ENCODE measurements around the gene SCT. TPM values are rescaled to one million over a fixed set of nuclear protein-coding genes. Genes with fewer than 3 reads are reported as not detected.

Gene SCT
- total and polyA plus RNA-seq, 10 donors = 1.1 to 3.8 (median 1.7) TPM; not detected in 3

DNA sequence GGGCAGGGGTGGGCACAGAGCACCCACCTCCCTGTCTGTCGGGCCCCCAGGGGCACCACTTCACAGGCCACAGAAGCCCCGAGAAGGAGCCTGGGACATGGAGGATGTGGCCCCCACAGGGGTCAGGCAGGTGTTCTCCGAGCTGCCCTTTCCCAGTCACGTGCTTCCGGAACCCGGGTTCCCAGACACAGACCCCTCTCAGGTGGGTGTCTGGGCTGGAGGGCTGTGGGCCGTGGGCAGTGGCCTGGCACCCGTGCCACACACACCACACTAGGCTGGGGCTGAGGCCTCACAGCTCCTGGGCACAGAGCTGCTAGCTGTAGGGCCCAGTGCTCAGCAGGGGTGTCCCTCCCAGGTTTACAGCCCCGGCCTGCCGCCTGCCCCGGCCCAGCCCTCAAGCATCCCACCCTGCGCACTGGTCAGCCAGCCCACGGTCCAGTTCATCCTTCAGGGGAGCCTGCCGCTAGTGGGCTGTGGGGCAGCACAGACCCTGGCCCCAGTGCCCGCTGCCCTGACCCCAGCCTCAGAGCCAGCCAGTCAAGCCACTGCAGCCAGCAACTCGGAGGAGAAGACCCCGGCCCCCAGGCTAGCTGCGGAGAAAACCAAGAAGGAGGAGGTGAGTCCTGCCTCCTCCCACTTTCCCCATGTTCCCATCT lies 16.7 kb downstream of the SCT start:
- peaks cover 4 to 99% (median 90%) of the 10 kb centered on the region in 6 donors for H3K36me3 ChIP-seq
- no peaks in the 10 kb centered on the region for H3K27me3 ChIP-seq (replicated peaks in 1 of 7)
- H3K27ac ChIP-seq = no peak overlapping the region
- H3K4me1 ChIP-seq = peaks cover 14 to 58% (median 40%) of the 10 kb centered on the region in 6 donors
- intact Hi-C loops (cut with DNase I; ENCODE audit: low total_unique reads) = no loop called here
- WGBS, 5 donors = 93 to 97% (median 96%) methylated on average over 9 to 18 of the region's 18 CpGs
- TF ChIP-seq POLR2AphosphoS5 (IDR thresholded peaks at IDR 0.05) = peak in 1 of 3 donors; percentile 57
- no peak for TF ChIP-seq POLR2A (IDR thresholded peaks at IDR 0.05)
- no peak for DNase-seq
- H3K4me3 ChIP-seq = no peak overlapping the region
- H3K9me3 ChIP-seq = no peaks in the 10 kb centered on the region

DNA sequence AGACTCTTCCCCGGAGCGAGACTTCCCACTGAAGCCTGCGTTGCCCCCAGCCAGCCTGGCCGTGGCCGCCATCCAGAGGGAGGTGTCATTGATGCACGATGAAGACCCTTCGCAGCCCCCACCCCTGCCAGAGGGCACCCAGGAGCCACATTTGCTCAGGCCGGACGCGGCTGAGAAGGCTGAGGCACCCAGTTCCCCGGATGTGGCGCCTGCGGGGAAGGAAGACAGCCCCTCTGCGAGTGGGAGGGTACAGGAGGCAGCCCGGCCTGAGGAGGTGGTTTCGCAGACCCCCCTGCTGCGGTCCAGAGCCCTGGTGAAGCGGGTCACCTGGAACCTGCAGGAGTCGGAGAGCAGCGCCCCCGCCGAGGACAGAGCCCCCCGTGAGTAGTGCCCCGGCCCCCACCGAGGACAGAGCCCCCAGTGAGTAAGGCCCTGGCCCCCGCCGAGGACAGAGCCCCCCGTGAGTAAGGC lies 17.6 kb downstream of the SCT start:
- intact Hi-C loops (cut with DNase I; ENCODE audit: low total_unique reads) = no loop called here
- no peak for DNase-seq
- H3K36me3 ChIP-seq = peaks cover 4 to 100% (median 93%) of the 10 kb centered on the region in 6 donors
- WGBS, 5 donors = 91 to 95% (median 95%) methylated on average over 7 to 28 of the region's 28 CpGs
- peaks cover 8 to 49% (median 31%) of the 10 kb centered on the region in 6 donors for H3K4me1 ChIP-seq
- no peaks in the 10 kb centered on the region for H3K9me3 ChIP-seq
- no peaks in the 10 kb centered on the region for H3K27me3 ChIP-seq (replicated peaks in 1 of 7)
- peak overlapping the region in 5 of 8 donors; percentile 33 to 56 (median 49) for H3K27ac ChIP-seq
- TF ChIP-seq, protein P1, sequence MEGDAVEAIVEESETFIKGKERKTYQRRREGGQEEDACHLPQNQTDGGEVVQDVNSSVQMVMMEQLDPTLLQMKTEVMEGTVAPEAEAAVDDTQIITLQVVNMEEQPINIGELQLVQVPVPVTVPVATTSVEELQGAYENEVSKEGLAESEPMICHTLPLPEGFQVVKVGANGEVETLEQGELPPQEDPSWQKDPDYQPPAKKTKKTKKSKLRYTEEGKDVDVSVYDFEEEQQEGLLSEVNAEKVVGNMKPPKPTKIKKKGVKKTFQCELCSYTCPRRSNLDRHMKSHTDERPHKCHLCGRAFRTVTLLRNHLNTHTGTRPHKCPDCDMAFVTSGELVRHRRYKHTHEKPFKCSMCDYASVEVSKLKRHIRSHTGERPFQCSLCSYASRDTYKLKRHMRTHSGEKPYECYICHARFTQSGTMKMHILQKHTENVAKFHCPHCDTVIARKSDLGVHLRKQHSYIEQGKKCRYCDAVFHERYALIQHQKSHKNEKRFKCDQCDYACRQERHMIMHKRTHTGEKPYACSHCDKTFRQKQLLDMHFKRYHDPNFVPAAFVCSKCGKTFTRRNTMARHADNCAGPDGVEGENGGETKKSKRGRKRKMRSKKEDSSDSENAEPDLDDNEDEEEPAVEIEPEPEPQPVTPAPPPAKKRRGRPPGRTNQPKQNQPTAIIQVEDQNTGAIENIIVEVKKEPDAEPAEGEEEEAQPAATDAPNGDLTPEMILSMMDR (IDR thresholded peaks at IDR 0.05 in 8 of 11, conservative IDR thresholded peaks at IDR 0.05 in 3 of 11) = no peak
- no peak for TF ChIP-seq POLR2A (IDR thresholded peaks at IDR 0.05)
- no peak for TF ChIP-seq POLR2AphosphoS5 (IDR thresholded peaks at IDR 0.05)
- H3K4me3 ChIP-seq = no peak overlapping the region

DNA sequence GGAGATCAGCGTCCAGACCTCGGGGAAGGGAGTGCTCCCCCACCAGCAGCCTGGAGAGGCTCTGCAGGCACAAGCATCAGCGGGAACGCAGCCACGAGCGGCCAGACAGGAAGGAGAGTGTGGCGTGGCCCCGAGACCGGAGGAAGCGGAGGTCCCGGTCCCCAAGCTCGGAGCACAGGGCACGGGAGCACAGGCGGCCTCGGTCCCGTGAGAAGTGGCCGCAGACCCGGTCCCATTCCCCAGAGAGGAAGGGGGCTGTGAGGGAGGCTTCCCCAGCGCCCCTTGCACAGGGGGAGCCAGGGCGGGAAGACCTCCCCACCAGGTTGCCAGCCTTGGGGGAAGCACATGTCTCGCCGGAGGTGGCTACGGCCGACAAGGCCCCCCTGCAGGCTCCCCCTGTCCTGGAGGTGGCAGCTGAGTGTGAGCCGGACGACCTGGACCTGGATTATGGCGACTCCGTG lies 18.2 kb downstream of the SCT start:
- intact Hi-C loops (cut with DNase I; ENCODE audit: low total_unique reads) = no loop called here
- DNase-seq = no peak
- TF ChIP-seq POLR2A (IDR thresholded peaks at IDR 0.05) (no peak), POLR2AphosphoS5 (IDR thresholded peaks at IDR 0.05) (peak; percentile 53 to 81 (median 68))
- TF ChIP-seq, protein P1 (IDR thresholded peaks at IDR 0.05 in 8 of 11, conservative IDR thresholded peaks at IDR 0.05 in 3 of 11) = no peak
- Histone ChIP-seq H3K27ac (peak overlapping the region in 5 of 8 donors; percentile 33 to 56 (median 49)), H3K27me3 (replicated peaks in 1 of 7) (no peaks in the 10 kb centered on the region), H3K36me3 (peaks cover 4 to 100% (median 95%) of the 10 kb centered on the region in 6 donors), H3K4me1 (peaks cover 2 to 43% (median 26%) of the 10 kb centered on the region in 6 donors), H3K4me3 (peak overlapping the region in 1 of 8 donors; percentile 3), H3K9me3 (no peaks in the 10 kb centered on the region)
- WGBS, 5 donors = 66 to 87% (median 75%) methylated on average over 23 to 28 of the region's 28 CpGs

DNA sequence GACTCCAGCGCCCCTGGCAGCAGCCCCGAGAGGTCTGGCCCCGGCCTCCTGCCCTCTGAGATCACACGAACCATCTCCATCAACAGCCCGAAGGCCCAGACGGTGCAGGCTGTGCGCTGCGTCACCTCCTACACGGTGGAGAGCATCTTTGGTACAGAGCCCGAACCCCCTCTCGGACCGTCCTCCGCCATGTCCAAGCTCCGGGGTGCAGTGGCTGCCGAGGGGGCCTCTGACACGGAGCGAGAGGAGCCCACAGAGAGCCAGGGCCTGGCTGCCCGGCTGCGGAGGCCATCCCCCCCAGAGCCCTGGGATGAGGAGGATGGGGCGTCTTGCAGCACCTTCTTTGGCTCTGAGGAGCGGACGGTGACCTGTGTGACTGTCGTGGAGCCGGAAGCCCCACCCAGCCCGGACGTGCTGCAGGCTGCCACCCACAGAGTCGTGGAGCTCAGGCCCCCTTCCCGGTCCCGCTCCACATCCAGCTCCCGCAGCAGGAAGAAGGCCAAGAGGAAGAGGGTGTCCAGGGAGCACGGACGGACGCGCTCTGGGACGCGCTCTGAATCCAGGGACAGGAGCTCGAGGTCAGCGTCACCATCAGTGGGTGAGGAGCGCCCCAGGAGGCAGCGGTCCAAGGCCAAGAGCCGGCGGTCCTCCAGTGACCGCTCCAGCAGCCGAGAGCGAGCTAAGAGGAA lies 18.9 kb downstream of the SCT start:
- WGBS, 5 donors = 76 to 94% (median 84%) methylated on average over 33 to 45 of the region's 45 CpGs
- DNase-seq = no peak
- peaks cover 4 to 100% (median 98%) of the 10 kb centered on the region in 6 donors for H3K36me3 ChIP-seq
- peaks cover 0 to 36% (median 19%) of the 10 kb centered on the region in 6 donors for H3K4me1 ChIP-seq
- intact Hi-C loops (cut with DNase I; ENCODE audit: low total_unique reads) = no loop called here
- peak overlapping the region in 1 of 8 donors; percentile 3 for H3K4me3 ChIP-seq
- TF ChIP-seq, protein P1 (IDR thresholded peaks at IDR 0.05 in 8 of 11, conservative IDR thresholded peaks at IDR 0.05 in 3 of 11) = no peak
- peak in 2 of 3 donors; percentile 47 to 62 for TF ChIP-seq POLR2AphosphoS5 (IDR thresholded peaks at IDR 0.05)
- H3K27me3 ChIP-seq (replicated peaks in 1 of 7) = no peaks in the 10 kb centered on the region
- H3K9me3 ChIP-seq = no peaks in the 10 kb centered on the region
- peak overlapping the region in 5 of 8 donors; percentile 33 to 56 (median 49) for H3K27ac ChIP-seq
